ENCODE measurements around the gene MCC.

Gene MCC

DNA sequence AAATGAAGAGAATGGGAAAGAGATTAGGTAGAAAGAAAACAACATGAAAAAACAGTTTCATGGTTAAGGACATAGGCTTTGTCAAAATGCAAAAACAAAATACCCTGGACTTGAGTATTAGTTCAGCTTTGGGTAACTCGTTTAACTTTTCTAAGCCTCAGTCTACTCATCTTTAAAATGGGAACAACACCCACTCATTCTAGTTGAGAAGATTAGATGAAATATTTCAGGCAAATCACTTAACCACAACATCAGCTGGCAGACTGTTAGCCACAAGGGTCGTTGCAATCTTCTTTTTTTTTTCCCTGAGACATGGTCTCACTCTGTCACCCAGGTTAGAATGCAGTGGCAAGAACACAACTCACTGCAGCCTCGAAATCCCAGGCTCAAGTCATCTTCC, 326.0 kb downstream of the MCC start:
- no peaks in the 10 kb centered on the region for H3K9me3 ChIP-seq (ENCODE audit: control insufficient read depth, low read depth, low read length)
- peaks cover 25% of the 10 kb centered on the region for H3K4me1 ChIP-seq (ENCODE audit: control insufficient read depth, low read depth, low read length)
- H3K36me3 ChIP-seq (ENCODE audit: control insufficient read depth, low read depth, low read length), result no peaks in the 10 kb centered on the region
- H3K4me3 ChIP-seq (ENCODE audit: low read length), result no peak overlapping the region
- H3K27ac ChIP-seq (ENCODE audit: low read length), result no peak overlapping the region
- H3K27me3 ChIP-seq (ENCODE audit: control insufficient read depth, insufficient read depth, low read length), result no peaks in the 10 kb centered on the region
- H3K9ac ChIP-seq (ENCODE audit: low read length), result no peak overlapping the region

DNA sequence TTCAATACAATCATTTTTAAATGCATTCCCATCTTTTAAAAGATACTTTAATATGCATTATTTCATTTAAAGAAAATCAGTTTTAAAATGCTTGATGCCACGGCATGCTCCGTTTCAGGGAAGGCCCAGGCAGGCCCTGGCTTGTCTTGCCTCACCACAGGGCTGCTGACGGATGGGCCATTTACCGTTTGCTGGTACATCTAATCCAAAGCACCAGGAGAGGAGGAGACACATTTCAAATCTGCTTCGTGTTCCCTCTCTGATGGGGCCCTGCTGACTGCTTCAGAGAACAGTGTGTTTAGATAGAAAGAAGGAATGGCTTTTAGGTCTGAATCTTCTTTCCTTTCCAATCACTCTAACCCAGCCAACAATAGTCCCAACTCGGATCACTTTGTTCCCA, 326.4 kb downstream of the MCC start:
- no peaks in the 10 kb centered on the region for H3K27me3 ChIP-seq (ENCODE audit: control insufficient read depth, insufficient read depth, low read length)
- no peak overlapping the region for H3K27ac ChIP-seq (ENCODE audit: low read length)
- H3K9me3 ChIP-seq (ENCODE audit: control insufficient read depth, low read depth, low read length), result no peaks in the 10 kb centered on the region
- no peaks in the 10 kb centered on the region for H3K36me3 ChIP-seq (ENCODE audit: control insufficient read depth, low read depth, low read length)
- H3K4me3 ChIP-seq (ENCODE audit: low read length), result no peak overlapping the region
- H3K9ac ChIP-seq (ENCODE audit: low read length), result no peak overlapping the region
- H3K4me1 ChIP-seq (ENCODE audit: control insufficient read depth, low read depth, low read length), result peaks cover 21% of the 10 kb centered on the region

DNA sequence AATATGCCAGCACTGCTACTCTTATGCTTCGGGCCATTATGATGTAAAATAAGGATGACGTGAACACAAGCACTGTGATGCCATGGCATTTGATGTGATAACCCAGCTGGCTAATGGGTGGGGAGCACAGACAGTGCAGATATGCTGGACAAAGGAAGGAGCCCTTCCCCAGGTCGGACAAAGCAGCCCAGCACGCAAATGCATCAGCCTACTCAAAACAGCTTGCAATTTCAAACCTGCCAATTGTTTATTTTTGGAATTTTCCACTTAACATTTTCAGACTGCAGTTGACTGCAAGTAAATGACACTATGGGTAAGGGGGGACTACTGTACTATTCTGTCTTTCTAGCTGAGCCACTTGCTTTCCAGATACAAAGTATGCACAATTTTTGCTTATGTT, 330.4 kb downstream of the MCC start:
- Histone ChIP-seq H3K27me3 (ENCODE audit: control insufficient read depth, insufficient read depth, low read length) (no peaks in the 10 kb centered on the region), H3K9me3 (ENCODE audit: control insufficient read depth, low read depth, low read length) (no peaks in the 10 kb centered on the region), H3K4me1 (ENCODE audit: control insufficient read depth, low read depth, low read length) (peaks cover 8% of the 10 kb centered on the region), H3K36me3 (ENCODE audit: control insufficient read depth, low read depth, low read length) (no peaks in the 10 kb centered on the region), H3K9ac (ENCODE audit: low read length) (no peak overlapping the region), H3K4me3 (ENCODE audit: low read length) (no peak overlapping the region), H3K27ac (ENCODE audit: low read length) (no peak overlapping the region)

DNA sequence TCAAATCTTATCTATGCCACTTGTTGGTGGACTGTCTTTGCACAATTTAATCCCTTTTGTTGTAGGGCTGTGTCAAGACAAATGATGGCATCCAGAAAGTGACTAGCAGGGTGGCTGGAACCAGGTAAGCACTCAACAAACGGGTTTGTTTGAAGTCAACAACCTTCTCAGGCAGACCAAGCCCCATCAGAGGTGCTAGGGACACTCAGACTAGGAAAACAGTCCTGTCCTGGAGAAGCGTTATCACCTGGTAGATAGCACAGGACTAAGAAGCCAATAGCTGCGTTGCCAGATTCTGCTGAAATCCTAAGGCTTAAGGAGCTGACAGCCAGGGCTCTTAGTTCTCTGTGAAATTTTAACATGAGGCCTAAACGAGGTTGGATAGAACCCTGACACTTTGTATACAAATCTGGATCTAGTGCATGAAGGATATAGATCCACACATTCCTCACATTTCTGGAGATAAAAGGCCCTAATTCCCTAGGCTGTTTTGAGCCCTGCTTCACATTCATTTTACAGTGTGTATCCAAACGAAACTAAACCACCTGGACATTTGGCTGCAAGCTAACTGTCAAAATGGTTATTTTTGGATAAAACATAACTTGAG, 331.9 kb downstream of the MCC start:
- H3K4me3 ChIP-seq (ENCODE audit: low read length), result no peak overlapping the region
- H3K27me3 ChIP-seq (ENCODE audit: control insufficient read depth, insufficient read depth, low read length), result no peaks in the 10 kb centered on the region
- no peaks in the 10 kb centered on the region for H3K36me3 ChIP-seq (ENCODE audit: control insufficient read depth, low read depth, low read length)
- H3K9me3 ChIP-seq (ENCODE audit: control insufficient read depth, low read depth, low read length), result no peaks in the 10 kb centered on the region
- H3K4me1 ChIP-seq (ENCODE audit: control insufficient read depth, low read depth, low read length), result peaks cover 8% of the 10 kb centered on the region
- no peak overlapping the region for H3K27ac ChIP-seq (ENCODE audit: low read length)
- no peak overlapping the region for H3K9ac ChIP-seq (ENCODE audit: low read length)

DNA sequence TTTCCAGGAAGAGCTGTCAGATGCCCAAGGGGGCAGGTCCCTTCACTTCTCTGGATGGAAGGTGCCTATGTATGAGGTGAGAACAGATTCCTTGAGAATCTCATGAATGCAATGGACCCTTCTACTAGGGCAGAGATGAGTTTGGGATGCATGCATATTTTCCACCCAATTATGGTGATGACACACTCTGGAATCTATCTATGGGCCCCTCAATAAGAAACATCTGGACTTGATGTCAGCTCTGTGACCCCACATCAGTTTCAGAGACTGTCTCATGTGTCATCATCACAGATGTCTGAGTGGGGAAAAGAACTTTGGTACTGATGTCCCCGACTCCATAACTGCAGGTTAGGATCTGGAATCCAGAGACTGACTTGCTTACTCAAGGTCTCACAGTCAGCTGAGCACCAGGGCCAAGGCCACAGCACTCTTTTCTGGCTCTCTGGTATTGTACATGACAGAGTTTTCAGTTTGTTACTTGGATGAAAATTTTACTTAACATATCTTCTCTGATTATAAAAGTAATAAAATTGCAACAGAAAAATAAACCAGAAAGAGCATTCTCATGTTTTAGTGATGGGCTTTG, 334.6 kb downstream of the MCC start:
- H3K27ac ChIP-seq (ENCODE audit: low read length), result no peak overlapping the region
- H3K9ac ChIP-seq (ENCODE audit: low read length), result no peak overlapping the region
- no peaks in the 10 kb centered on the region for H3K9me3 ChIP-seq (ENCODE audit: control insufficient read depth, low read depth, low read length)
- H3K4me1 ChIP-seq (ENCODE audit: control insufficient read depth, low read depth, low read length), result no peaks in the 10 kb centered on the region
- no peaks in the 10 kb centered on the region for H3K27me3 ChIP-seq (ENCODE audit: control insufficient read depth, insufficient read depth, low read length)
- H3K36me3 ChIP-seq (ENCODE audit: control insufficient read depth, low read depth, low read length), result no peaks in the 10 kb centered on the region
- no peak overlapping the region for H3K4me3 ChIP-seq (ENCODE audit: low read length)

DNA sequence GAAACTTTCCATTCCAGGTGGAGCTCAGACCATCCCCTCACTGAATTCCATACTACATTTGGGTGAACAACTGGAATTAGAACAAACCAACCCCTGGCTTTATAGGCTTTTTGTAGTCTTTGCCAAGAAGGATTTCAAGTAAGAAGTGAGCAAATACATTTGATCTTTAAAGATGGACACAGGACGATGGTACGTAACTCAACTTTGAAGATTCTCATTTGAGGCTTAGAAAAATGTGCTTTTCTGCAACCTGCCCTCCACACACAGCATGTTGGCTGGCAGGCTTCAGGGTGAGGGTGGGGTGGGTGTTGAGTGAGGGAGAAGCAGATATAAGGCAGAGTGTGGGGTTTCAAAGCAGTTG, 335.9 kb downstream of the MCC start:
- Histone ChIP-seq H3K27me3 (ENCODE audit: control insufficient read depth, insufficient read depth, low read length) (no peaks in the 10 kb centered on the region), H3K36me3 (ENCODE audit: control insufficient read depth, low read depth, low read length) (no peaks in the 10 kb centered on the region), H3K9ac (ENCODE audit: low read length) (no peak overlapping the region), H3K4me3 (ENCODE audit: low read length) (no peak overlapping the region), H3K4me1 (ENCODE audit: control insufficient read depth, low read depth, low read length) (peaks cover 9% of the 10 kb centered on the region), H3K9me3 (ENCODE audit: control insufficient read depth, low read depth, low read length) (no peaks in the 10 kb centered on the region), H3K27ac (ENCODE audit: low read length) (no peak overlapping the region)

DNA sequence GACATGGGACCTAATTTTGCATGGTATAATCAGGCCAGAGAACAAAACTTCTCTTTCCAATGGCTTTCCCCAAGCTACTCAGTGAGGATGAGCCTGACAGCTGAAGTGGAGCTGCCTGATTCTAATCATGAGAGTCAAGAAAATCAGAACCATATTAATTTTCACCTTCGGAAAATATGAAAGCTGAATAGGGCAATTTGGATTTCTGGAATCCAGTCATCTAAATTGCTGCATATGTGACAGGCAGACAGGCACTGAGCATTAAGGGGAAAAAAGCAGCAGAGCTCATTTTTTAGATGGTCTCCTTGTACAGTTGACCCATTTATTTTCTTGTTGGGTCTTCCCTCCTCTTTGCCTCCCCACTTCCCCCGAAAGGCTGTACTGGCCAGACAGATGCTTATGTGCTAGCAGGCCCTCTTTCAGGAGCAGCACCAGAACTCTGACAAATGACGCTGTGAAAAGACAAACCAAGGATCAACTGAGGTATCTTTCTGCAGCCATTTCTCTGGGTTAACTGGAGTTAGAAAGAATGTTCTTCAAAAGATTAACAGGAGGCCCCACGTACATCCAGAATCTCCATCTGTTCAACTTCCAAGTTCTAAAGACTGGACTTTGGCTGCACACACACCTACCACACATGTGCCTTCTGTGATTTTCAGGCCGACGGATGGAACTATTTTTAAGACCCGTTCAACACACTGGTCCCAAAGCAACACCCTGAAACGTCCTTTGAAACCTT, 336.4 kb downstream of the MCC start:
- no peak overlapping the region for H3K4me3 ChIP-seq (ENCODE audit: low read length)
- H3K27me3 ChIP-seq (ENCODE audit: control insufficient read depth, insufficient read depth, low read length), result no peaks in the 10 kb centered on the region
- peaks cover 10% of the 10 kb centered on the region for H3K4me1 ChIP-seq (ENCODE audit: control insufficient read depth, low read depth, low read length)
- no peaks in the 10 kb centered on the region for H3K9me3 ChIP-seq (ENCODE audit: control insufficient read depth, low read depth, low read length)
- H3K9ac ChIP-seq (ENCODE audit: low read length), result no peak overlapping the region
- H3K36me3 ChIP-seq (ENCODE audit: control insufficient read depth, low read depth, low read length), result no peaks in the 10 kb centered on the region
- no peak overlapping the region for H3K27ac ChIP-seq (ENCODE audit: low read length)

DNA sequence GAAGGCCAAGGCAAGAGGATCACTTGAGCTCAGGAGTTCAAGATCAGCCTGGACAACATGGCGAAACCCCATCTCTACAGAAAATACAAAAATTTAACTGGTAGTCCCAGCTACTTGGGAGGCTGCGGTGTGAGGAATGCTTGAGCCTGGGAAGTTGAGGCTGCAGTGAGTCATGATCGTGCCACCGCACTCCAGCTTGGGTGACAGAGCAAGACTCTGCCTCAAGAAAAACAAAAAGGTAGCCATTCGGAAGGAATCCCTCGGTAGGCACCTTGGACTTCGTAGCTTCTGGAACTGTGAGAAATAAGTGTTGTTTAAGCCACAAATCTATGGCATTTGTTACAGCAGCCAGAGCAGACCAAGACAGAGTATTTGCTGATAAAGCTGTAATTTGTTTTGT, 337.4 kb downstream of the MCC start:
- Histone ChIP-seq H3K4me3 (ENCODE audit: low read length) (no peak overlapping the region), H3K27ac (ENCODE audit: low read length) (no peak overlapping the region), H3K4me1 (ENCODE audit: control insufficient read depth, low read depth, low read length) (peaks cover 10% of the 10 kb centered on the region), H3K27me3 (ENCODE audit: control insufficient read depth, insufficient read depth, low read length) (no peaks in the 10 kb centered on the region), H3K9ac (ENCODE audit: low read length) (no peak overlapping the region), H3K36me3 (ENCODE audit: control insufficient read depth, low read depth, low read length) (no peaks in the 10 kb centered on the region), H3K9me3 (ENCODE audit: control insufficient read depth, low read depth, low read length) (no peaks in the 10 kb centered on the region)

DNA sequence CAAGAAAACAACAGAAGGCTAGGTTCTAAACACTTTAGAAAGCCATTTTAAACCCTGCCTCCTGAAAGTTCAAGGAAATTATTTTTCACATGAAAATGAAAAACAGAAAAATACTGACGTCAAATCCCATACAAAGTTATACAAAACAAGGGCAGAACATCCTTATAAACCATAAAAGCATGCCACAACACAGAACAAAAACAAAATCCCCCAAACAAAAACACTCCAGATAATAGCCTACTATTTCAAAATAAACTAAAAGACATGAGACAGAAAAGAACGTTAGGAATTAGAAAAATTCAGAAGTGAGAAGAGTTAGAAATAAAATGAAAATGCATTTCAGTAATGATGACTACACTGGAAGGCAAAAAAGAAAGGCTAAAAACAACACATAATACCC, 338.0 kb downstream of the MCC start:
- H3K9me3 ChIP-seq (ENCODE audit: control insufficient read depth, low read depth, low read length), result no peaks in the 10 kb centered on the region
- H3K27ac ChIP-seq (ENCODE audit: low read length), result no peak overlapping the region
- H3K4me3 ChIP-seq (ENCODE audit: low read length), result no peak overlapping the region
- H3K9ac ChIP-seq (ENCODE audit: low read length), result no peak overlapping the region
- no peaks in the 10 kb centered on the region for H3K27me3 ChIP-seq (ENCODE audit: control insufficient read depth, insufficient read depth, low read length)
- H3K36me3 ChIP-seq (ENCODE audit: control insufficient read depth, low read depth, low read length), result no peaks in the 10 kb centered on the region
- H3K4me1 ChIP-seq (ENCODE audit: control insufficient read depth, low read depth, low read length), result peaks cover 10% of the 10 kb centered on the region

DNA sequence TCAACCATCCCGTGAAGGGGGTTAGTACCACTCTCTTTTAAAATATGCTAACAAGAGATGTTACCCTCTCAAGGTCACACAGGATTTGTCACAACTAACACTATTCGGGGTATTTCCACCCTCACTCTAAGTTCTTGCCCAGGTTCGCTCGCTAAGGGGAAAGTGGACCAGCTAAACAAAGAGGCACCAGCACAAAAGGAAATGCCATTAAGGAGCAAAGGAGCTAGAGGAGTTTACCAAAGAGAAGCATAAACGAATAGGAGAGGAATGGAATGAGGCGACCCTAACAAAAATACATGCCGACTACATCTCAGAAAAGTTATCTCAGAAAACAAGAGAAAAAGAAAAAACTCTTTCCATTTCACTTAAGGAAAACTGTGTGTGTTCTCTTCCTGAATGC, 340.7 kb downstream of the MCC start:
- Histone ChIP-seq H3K9ac (ENCODE audit: low read length) (no peak overlapping the region), H3K27me3 (ENCODE audit: control insufficient read depth, insufficient read depth, low read length) (no peaks in the 10 kb centered on the region), H3K27ac (ENCODE audit: low read length) (no peak overlapping the region), H3K36me3 (ENCODE audit: control insufficient read depth, low read depth, low read length) (no peaks in the 10 kb centered on the region), H3K9me3 (ENCODE audit: control insufficient read depth, low read depth, low read length) (no peaks in the 10 kb centered on the region), H3K4me3 (ENCODE audit: low read length) (no peak overlapping the region), H3K4me1 (ENCODE audit: control insufficient read depth, low read depth, low read length) (peaks cover 10% of the 10 kb centered on the region)

DNA sequence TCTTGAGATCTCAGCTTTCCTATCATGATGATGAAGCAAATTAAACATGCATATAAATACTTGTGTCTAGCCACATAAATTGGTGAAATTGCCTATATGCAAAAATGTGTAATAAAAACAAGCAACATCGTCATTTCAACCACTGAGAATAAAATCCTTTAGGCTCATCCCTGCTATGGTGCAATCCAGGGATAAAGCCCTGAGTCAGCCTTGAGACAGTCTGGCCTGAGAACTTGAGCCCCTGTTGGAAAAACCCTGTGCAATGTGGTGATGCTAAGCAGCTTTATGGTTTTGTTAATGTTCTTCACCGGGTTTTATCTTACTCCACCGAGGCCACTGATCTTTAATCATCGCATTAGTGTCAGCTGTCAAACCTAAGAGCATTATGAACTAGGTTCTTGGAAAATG, 341.1 kb downstream of the MCC start:
- H3K4me1 ChIP-seq (ENCODE audit: control insufficient read depth, low read depth, low read length), result peaks cover 10% of the 10 kb centered on the region
- no peak overlapping the region for H3K27ac ChIP-seq (ENCODE audit: low read length)
- H3K4me3 ChIP-seq (ENCODE audit: low read length), result no peak overlapping the region
- H3K9ac ChIP-seq (ENCODE audit: low read length), result no peak overlapping the region
- no peaks in the 10 kb centered on the region for H3K27me3 ChIP-seq (ENCODE audit: control insufficient read depth, insufficient read depth, low read length)
- no peaks in the 10 kb centered on the region for H3K9me3 ChIP-seq (ENCODE audit: control insufficient read depth, low read depth, low read length)
- H3K36me3 ChIP-seq (ENCODE audit: control insufficient read depth, low read depth, low read length), result no peaks in the 10 kb centered on the region
